IMR-90 (cell line): Measurements from ENCODE around the gene ENO3. TPM values are rescaled to one million over a fixed set of nuclear protein-coding genes. Genes with fewer than 3 reads are reported as not detected.

ENCODE experiments used
- ATAC-seq: fragments of 200-7000 bp; cut with Tn5 transposase; 2 replicates; pipeline ENCODE4 v1.9.1; 2020; ENCODE audit warnings: low read depth, mild to moderate bottlenecking, moderate library complexity
- BruUV-seq: library from RNA; stranded (reverse); fragments of 400-500 nt; replicated peaks from 2 replicates; lab custom pipeline; 2021; lab: Mats Ljungman, UMichigan
- CTCF ChIA-PET: fragments of 300-600 bp; formaldehyde crosslinking; extraction: SDS; loops from one replicate; lab custom pipeline; 2021; ENCODE audit warnings: antibody characterized with exemption; lab: Yijun Ruan, JAX
- POLR2A ChIA-PET: fragments of 300-600 bp; sonication (Branson Sonifier 250); formaldehyde crosslinking; loops from one replicate; lab custom pipeline; 2022; ENCODE audit warnings: antibody characterized with exemption; ENCODE audit not compliant: unreplicated experiment; lab: Charles Lee
- DNase-seq: peaks from one replicate; pipeline ENCODE4 v3.0.0; 2013
- H2AFZ ChIP-seq: replicated peaks from 2 replicates; pipeline ENCODE3; 2013; ENCODE audit warnings: low read length, mild to moderate bottlenecking; ENCODE audit not compliant: poor library complexity
- H2AK5ac ChIP-seq: 2 replicates; pipeline ENCODE4 v1.6.1; 2013; ENCODE audit warnings: low read depth, low read length, inconsistent platforms
- H2AK9ac ChIP-seq: replicated peaks from 2 replicates; pipeline ENCODE3; 2013; ENCODE audit warnings: mild to moderate bottlenecking, low read depth, low read length, moderate library complexity; ENCODE audit not compliant: poor library complexity
- H2BK120ac ChIP-seq: 2 replicates; pipeline ENCODE4 v1.6.1; 2013; ENCODE audit warnings: low read depth, low read length, inconsistent platforms
- H2BK15ac ChIP-seq: 3 replicates; pipeline ENCODE4 v1.6.1; 2013; ENCODE audit warnings: low read depth, low read length, inconsistent platforms
- H2BK20ac ChIP-seq: 2 replicates; pipeline ENCODE4 v1.6.1; 2013; ENCODE audit warnings: low read depth, mild to moderate bottlenecking, inconsistent platforms, low read length, moderate library complexity
- H2BK5ac ChIP-seq: 2 replicates; pipeline ENCODE4 v1.6.1; 2013; ENCODE audit warnings: mild to moderate bottlenecking, low read depth, low read length, inconsistent platforms; ENCODE audit not compliant: poor library complexity, severe bottlenecking
- H3K14ac ChIP-seq: replicated peaks from 2 replicates; pipeline ENCODE4 v1.6.1; 2013; ENCODE audit warnings: low read depth, low read length, inconsistent platforms
- H3K18ac ChIP-seq: 2 replicates; pipeline ENCODE4 v1.6.1; 2013; ENCODE audit warnings: low read depth, low read length, control low read depth
- H3K23ac ChIP-seq: 2 replicates; pipeline ENCODE4 v1.6.1; 2013; ENCODE audit warnings: low read depth, low read length, inconsistent platforms
- H3K27ac ChIP-seq: 2 replicates; pipeline ENCODE4 v1.5.1; 2013; ENCODE audit warnings: mild to moderate bottlenecking, control low read depth, low read length; ENCODE audit not compliant: insufficient read depth
- H3K27me3 ChIP-seq: 2 replicates; pipeline ENCODE4 v1.6.1; 2013; ENCODE audit warnings: low read length; ENCODE audit not compliant: control insufficient read depth, insufficient read depth
- H3K36me3 ChIP-seq: 2 replicates; pipeline ENCODE4 v1.6.1; 2013; ENCODE audit warnings: low read length, mixed read lengths; ENCODE audit not compliant: control insufficient read depth, insufficient read depth
- H3K4ac ChIP-seq: 2 replicates; pipeline ENCODE4 v1.6.1; 2013; ENCODE audit warnings: low read depth, low read length, inconsistent platforms
- H3K4me1 ChIP-seq: 2 replicates; pipeline ENCODE4 v1.6.1; 2013; ENCODE audit warnings: low read length, mixed read lengths; ENCODE audit not compliant: control insufficient read depth, insufficient read depth
- H3K4me2 ChIP-seq: 2 replicates; pipeline ENCODE4 v1.6.1; 2013; ENCODE audit warnings: low read depth, mild to moderate bottlenecking, control low read depth, low read length, moderate library complexity
- H3K4me3 ChIP-seq: 2 replicates; pipeline ENCODE4 v1.5.1; 2013; ENCODE audit warnings: low read depth, mild to moderate bottlenecking, control low read depth, low read length, moderate library complexity; ENCODE audit not compliant: insufficient read depth
- H3K56ac ChIP-seq: 2 replicates; pipeline ENCODE4 v1.6.1; 2013; ENCODE audit warnings: low read length, inconsistent platforms; ENCODE audit not compliant: insufficient read depth; ENCODE audit errors: extremely low read depth
- H3K79me1 ChIP-seq, 2 experiments: 2 replicates each; pipeline ENCODE4 v1.6.1; 2013; ENCODE audit warnings: low read length in 2 of 2, inconsistent platforms in 1 of 2, low read depth in 1 of 2
- H3K9ac ChIP-seq: 2 replicates; pipeline ENCODE4 v1.6.1; 2013; ENCODE audit warnings: low read depth, low read length, control low read depth
- H3K9me1 ChIP-seq: 2 replicates; pipeline ENCODE4 v1.6.1; 2013; ENCODE audit warnings: low read length, inconsistent platforms; ENCODE audit not compliant: insufficient read depth
- H3K9me3 ChIP-seq: 2 replicates; pipeline ENCODE4 v1.6.1; 2013; ENCODE audit warnings: low read length; ENCODE audit not compliant: control insufficient read depth, insufficient read depth
- H4K20me1 ChIP-seq: 2 replicates; pipeline ENCODE4 v1.6.1; 2013; ENCODE audit warnings: low read length, inconsistent platforms; ENCODE audit not compliant: insufficient read depth
- H4K5ac ChIP-seq: 2 replicates; pipeline ENCODE4 v1.6.1; 2013; ENCODE audit warnings: mild to moderate bottlenecking, low read depth, low read length, control low read depth
- H4K8ac ChIP-seq, 2 experiments: 2 replicates each; pipeline ENCODE4 v1.6.1; 2013; ENCODE audit warnings: low read depth in 2 of 2, low read length in 2 of 2, control low read depth in 1 of 2, inconsistent platforms in 1 of 2
- H4K91ac ChIP-seq: 2 replicates; pipeline ENCODE4 v1.6.1; 2013; ENCODE audit warnings: low read depth, low read length, inconsistent platforms; ENCODE audit not compliant: insufficient read depth
- BHLHE40 ChIP-seq: fragments of 150-350 bp; IDR thresholded peaks from 2 replicates; pipeline ENCODE4 v1.6.1; 2016; ENCODE audit warnings: mild to moderate bottlenecking, low read depth, low read length
- CEBPB ChIP-seq: IDR thresholded peaks from 2 replicates; pipeline ENCODE4 v1.6.1; 2012; ENCODE audit warnings: low read depth, low read length, improper control_type of control experiment
- MXI1 ChIP-seq: IDR thresholded peaks from 2 replicates; pipeline ENCODE4 v1.6.1; 2012; ENCODE audit warnings: low read depth, mild to moderate bottlenecking, low read length, moderate library complexity, borderline replicate concordance
- POLR2A ChIP-seq: IDR thresholded peaks from 2 replicates; pipeline ENCODE4 v1.6.1; 2012; ENCODE audit warnings: mild to moderate bottlenecking, low read depth, low read length
- RAD21 ChIP-seq: IDR thresholded peaks from 2 replicates; pipeline ENCODE4 v1.6.1; 2012; ENCODE audit warnings: low read length, improper control_type of control experiment
- RCOR1 ChIP-seq: IDR thresholded peaks from 2 replicates; pipeline ENCODE4 v1.6.1; 2012; ENCODE audit warnings: mild to moderate bottlenecking, low read length, improper control_type of control experiment; ENCODE audit not compliant: insufficient replicate concordance
- WGBS, 2 experiments: methylation state at CpG; one replicate each; pipeline versions ENCODE4 v1.1.5 to v1.1.7; 2013; ENCODE audit warnings: missing lambda C conversion rate in 2 of 2; ENCODE audit not compliant: insufficient read length in 1 of 2; ENCODE audit errors: extremely low coverage in 2 of 2; 5-methylcytosine and 5-hydroxymethylcytosine counted together
- dilution Hi-C: fragments of 300-500 bp; cut with HindIII; formaldehyde crosslinking; loops from one replicate; pipeline ENCODE4 v1.14.3; 2018; ENCODE audit warnings: low sequenced_read_pairs; ENCODE audit not compliant: unreplicated experiment
- in situ Hi-C: fragments of 300-500 bp; cut with MboI; formaldehyde crosslinking; loops from 3 replicates; pipeline ENCODE4 v1.14.3; 2019; ENCODE audit warnings: low sequenced_read_pairs, inconsistent platforms, mixed read lengths
- intact Hi-C: fragments of 100-400 bp; cut with micrococcal nuclease; formaldehyde crosslinking; loops from 2 replicates; pipeline ENCODE4 v1.10.0; 2022
- polyA plus RNA-seq, 3 experiments: library from polyadenylated mRNA; depleted of rRNA; stranded (reverse); fragments of >200 nt; gene quantifications; 2 replicates each; pipeline ENCODE4 v1.2.3, GENCODE V29; 2012; ENCODE audit warnings: low replicate concordance in 1 of 3
- total RNA-seq: library from RNA; depleted of rRNA; stranded (reverse); fragments of >200 nt; gene quantifications from 2 replicates; pipeline ENCODE4 v1.2.3, GENCODE V29; 2012
- TF ChIP-seq, protein P1 (sequence below): fragments of 150-350 bp; IDR thresholded peaks from 2 replicates; pipeline ENCODE4 v1.6.1; 2016; ENCODE audit warnings: low read depth, mild to moderate bottlenecking, low read length, moderate library complexity, borderline replicate concordance

ENO3 gene
- total and polyA plus RNA-seq, 2 of the 4 experiments (the other 2 are of a cell fraction): 1.4 to 5.1 TPM

DNA sequence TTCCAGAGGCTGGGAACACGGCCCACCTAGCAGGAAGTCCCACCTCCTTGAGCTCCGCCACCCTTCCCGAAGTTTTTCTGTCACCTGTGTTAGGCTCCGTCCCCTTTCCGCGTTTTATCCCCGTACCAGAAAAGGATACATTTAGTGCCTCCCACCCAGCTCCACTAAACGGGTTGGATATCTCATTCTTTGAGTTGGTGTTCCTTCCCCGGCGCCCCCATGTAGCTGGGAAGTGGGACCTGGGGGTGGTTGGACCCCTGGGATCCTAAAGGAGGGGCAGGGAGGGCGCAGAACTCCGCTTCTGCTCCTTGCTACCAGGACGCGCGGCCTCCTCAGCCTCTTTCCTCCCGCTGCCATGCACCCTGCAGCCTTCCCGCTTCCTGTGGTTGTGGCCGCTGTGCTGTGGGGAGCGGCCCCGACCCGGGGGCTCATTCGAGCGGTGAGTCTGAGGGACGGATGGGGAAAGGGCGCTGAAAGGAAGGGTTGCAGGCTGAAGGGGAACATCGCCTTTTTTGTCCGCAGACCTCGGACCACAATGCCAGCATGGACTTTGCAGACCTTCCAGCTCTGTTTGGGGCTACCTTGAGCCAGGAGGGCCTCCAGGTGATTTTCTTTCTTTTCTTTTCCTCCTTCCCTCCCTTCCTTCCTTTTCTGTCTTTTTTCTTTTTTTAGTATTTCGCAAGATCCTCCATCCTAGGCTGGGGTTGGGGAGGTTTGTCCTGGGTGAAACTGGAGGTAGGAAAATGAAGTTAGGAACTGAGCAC lies 10.2 kb upstream of the ENO3 start:
- peak overlapping the region; percentile 82 to 99 for H4K8ac ChIP-seq
- peak overlapping the region; percentile 84 for H3K9ac ChIP-seq
- H3K36me3 ChIP-seq: peaks cover 49% of the 10 kb centered on the region
- H2AFZ ChIP-seq: peak overlapping the region; percentile 89
- DNase-seq (no peak), ATAC-seq (peak; percentile 52)
- BruUV-seq: TSS peak; percentile 83
- H3K4me3 ChIP-seq: peak overlapping the region; percentile 68
- peaks cover 22 to 65% of the 10 kb centered on the region in 2 experiments; a peak in 3 of 4 replicates for H3K79me1 ChIP-seq
- peak overlapping the region; percentile 85; the same call in 1 of the 2 replicates for H2BK120ac ChIP-seq
- dilution Hi-C loops: no loop called here
- in situ Hi-C loops: no loop called here
- peak overlapping the region; percentile 92 for H3K4ac ChIP-seq
- no peak overlapping the region for H2BK15ac ChIP-seq
- H4K20me1 ChIP-seq: peaks cover 45% of the 10 kb centered on the region
- H3K56ac ChIP-seq: peak overlapping the region; percentile 90
- H3K4me2 ChIP-seq: peak overlapping the region; percentile 72
- H4K91ac ChIP-seq: peak overlapping the region; percentile 93; the same call in 1 of the 2 replicates
- POLR2A ChIA-PET: interaction anchor here (0.6 to 2.0 kb wide), 2 partner anchors 8 to 26 kb away, joined by 3 to 14 read pairs; partner anchors contain the start of gene SPAG7
- peak overlapping the region; percentile 93 for H2AK5ac ChIP-seq
- H2BK20ac ChIP-seq: no peak overlapping the region
- peak overlapping the region; percentile 99 for H2AK9ac ChIP-seq
- CTCF ChIA-PET: interaction anchor here (1.6 kb wide), 1 partner anchor 27 kb away, joined by 3 read pairs; the partner anchor contains the start of gene SPAG7
- H3K18ac ChIP-seq: no peak overlapping the region
- no peak for TF ChIP-seq RCOR1
- TF ChIP-seq BHLHE40: no peak
- TF ChIP-seq, protein P1, sequence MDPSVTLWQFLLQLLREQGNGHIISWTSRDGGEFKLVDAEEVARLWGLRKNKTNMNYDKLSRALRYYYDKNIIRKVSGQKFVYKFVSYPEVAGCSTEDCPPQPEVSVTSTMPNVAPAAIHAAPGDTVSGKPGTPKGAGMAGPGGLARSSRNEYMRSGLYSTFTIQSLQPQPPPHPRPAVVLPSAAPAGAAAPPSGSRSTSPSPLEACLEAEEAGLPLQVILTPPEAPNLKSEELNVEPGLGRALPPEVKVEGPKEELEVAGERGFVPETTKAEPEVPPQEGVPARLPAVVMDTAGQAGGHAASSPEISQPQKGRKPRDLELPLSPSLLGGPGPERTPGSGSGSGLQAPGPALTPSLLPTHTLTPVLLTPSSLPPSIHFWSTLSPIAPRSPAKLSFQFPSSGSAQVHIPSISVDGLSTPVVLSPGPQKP: no peak
- TF ChIP-seq RAD21: no peak
- peak; percentile 73 for TF ChIP-seq CEBPB
- peak; percentile 4; the same call in 1 of the 2 replicates for TF ChIP-seq MXI1
- TF ChIP-seq POLR2A: peak; percentile 8
- intact Hi-C loops: loop anchor here (1.0 kb wide), 1 partner anchor 31 kb away; no protein-coding TSS in a partner anchor
- H4K5ac ChIP-seq: peak overlapping the region; percentile 72
- peak overlapping the region; percentile 78 for H3K27ac ChIP-seq
- H2BK5ac ChIP-seq: peak overlapping the region; percentile 55
- H3K23ac ChIP-seq: peak overlapping the region; percentile 79
- H3K14ac ChIP-seq: peak overlapping the region; percentile 69
- no peaks in the 10 kb centered on the region for H3K27me3 ChIP-seq
- H3K9me1 ChIP-seq: peaks cover 15% of the 10 kb centered on the region; the same call in 1 of the 2 replicates
- H3K9me3 ChIP-seq: no peaks in the 10 kb centered on the region
- no CpG with 5 or more reads among the region's 29 CpGs for WGBS, 2 experiments
- H3K4me1 ChIP-seq: peaks cover 18% of the 10 kb centered on the region
